SK-N-SH (cell line): ENCODE results near the gene CD3G. TPM values are rescaled to one million over a fixed set of nuclear protein-coding genes. Genes with fewer than 3 reads are reported as not detected.

Experiments
- CTCF ChIA-PET: fragments of 300-600, 350-600 bp; formaldehyde crosslinking; extraction: SDS; loops from one replicate; lab custom pipeline; 2021; lab: Yijun Ruan, JAX
- POLR2A ChIA-PET: fragments of 350-600 bp; sonication (Branson Sonifier 250); formaldehyde crosslinking; extraction: SDS; loops from one replicate; lab custom pipeline; 2020; ENCODE audit warnings: antibody characterized with exemption, inconsistent platforms; lab: Yijun Ruan, JAX
- DNase-seq: peaks from one replicate; pipeline ENCODE4 v3.0.0; 2012
- H2AFZ ChIP-seq: fragments of 200-600 bp; sonication (generic); 2 replicates; pipeline ENCODE4 v1.8.1; 2016; ENCODE audit warnings: antibody characterized with exemption, mild to moderate bottlenecking, low read depth
- H3F3A ChIP-seq: fragments of 200-600 bp; sonication (generic); replicated peaks from 2 replicates; pipeline ENCODE3; 2016; ENCODE audit warnings: antibody characterized with exemption, mild to moderate bottlenecking; ENCODE audit not compliant: insufficient read depth
- H3K27ac ChIP-seq, 2 experiments: fragments of 200-500 bp in 1 of 2; fragments of 200-600 bp in 1 of 2; sonication (Bioruptor generic) in 1 of 2; sonication (generic), shearing (Covaris generic) in 1 of 2; 2 replicates each; pipeline versions ENCODE4 v1.5.1 to v1.6.1; 2014 to 2016; ENCODE audit warnings: low read depth in 2 of 2, inconsistent platforms in 1 of 2, low read length in 1 of 2, mild to moderate bottlenecking in 1 of 2, mixed read lengths in 1 of 2
- H3K27me3 ChIP-seq: fragments of 200-600 bp; sonication (generic), shearing (Covaris generic); 2 replicates; pipeline ENCODE4 v1.6.1; 2016; ENCODE audit warnings: mixed run types; ENCODE audit not compliant: insufficient read depth
- H3K36me3 ChIP-seq, 2 experiments: fragments of 200-500 bp in 1 of 2; fragments of 200-600 bp in 1 of 2; sonication (Bioruptor generic) in 1 of 2; sonication (generic) in 1 of 2; replicated peaks in 1 of 2; 2 replicates each; pipeline versions ENCODE3 to v1.5.1; 2014 to 2016; ENCODE audit warnings: low read length in 1 of 2, mild to moderate bottlenecking in 1 of 2; ENCODE audit not compliant: insufficient read depth in 2 of 2, control insufficient read depth in 1 of 2
- H3K4me1 ChIP-seq, 2 experiments: fragments of 200-500 bp in 1 of 2; fragments of 200-600 bp in 1 of 2; sonication (Bioruptor generic) in 1 of 2; sonication (generic), shearing (Covaris generic) in 1 of 2; 2 replicates each; pipeline versions ENCODE4 v1.5.1 to v1.6.1; 2014 to 2016; ENCODE audit warnings: low read depth in 1 of 2, low read length in 1 of 2, mixed run types in 1 of 2; ENCODE audit not compliant: insufficient read depth in 2 of 2, control insufficient read depth in 1 of 2
- H3K4me2 ChIP-seq: fragments of 200-600 bp; sonication (generic), shearing (Covaris generic); 2 replicates; pipeline ENCODE4 v1.6.1; 2017; ENCODE audit warnings: mixed run types
- H3K4me3 ChIP-seq, 2 experiments: fragments of 200-500 bp in 1 of 2; fragments of 200-600 bp in 1 of 2; sonication (Bioruptor generic) in 1 of 2; sonication (generic), shearing (Covaris generic) in 1 of 2; 2 replicates each; pipeline versions ENCODE4 v1.5.1 to v1.8.1; 2014 to 2016; ENCODE audit warnings: low read depth in 2 of 2, inconsistent platforms in 1 of 2, low read length in 1 of 2, mild to moderate bottlenecking in 1 of 2, mixed read lengths in 1 of 2, moderate library complexity in 1 of 2
- H3K79me2 ChIP-seq: fragments of 200-600 bp; sonication (generic); 2 replicates; pipeline ENCODE4 v1.8.1; 2017; ENCODE audit warnings: mild to moderate bottlenecking; ENCODE audit not compliant: insufficient read depth
- H3K9ac ChIP-seq: fragments of 200-600 bp; sonication (generic); 2 replicates; pipeline ENCODE4 v1.6.1; 2017; ENCODE audit warnings: mixed run types
- H3K9me2 ChIP-seq: fragments of 200-600 bp; sonication (generic); 2 replicates; pipeline ENCODE4 v1.6.1; 2017; ENCODE audit warnings: mixed run types
- H3K9me3 ChIP-seq: fragments of 200-600 bp; sonication (generic); 2 replicates; pipeline ENCODE4 v1.6.1; 2017; ENCODE audit warnings: mixed run types, mild to moderate bottlenecking, moderate library complexity
- H4K20me1 ChIP-seq: fragments of 200-600 bp; sonication (generic); 2 replicates; pipeline ENCODE4 v1.6.1; 2017; ENCODE audit warnings: mild to moderate bottlenecking, mixed run types; ENCODE audit not compliant: insufficient read depth
- EP300 ChIP-seq, 2 experiments: IDR thresholded peaks; 2 replicates each; pipeline versions ENCODE4 v1.4.0 to v1.6.1; 2012; ENCODE audit warnings: borderline replicate concordance in 1 of 2, low read depth in 1 of 2, low read length in 1 of 2
- FOSL2 ChIP-seq: IDR thresholded peaks from 2 replicates; pipeline ENCODE4 v1.4.0; 2012; ENCODE audit warnings: low read depth, mild to moderate bottlenecking, moderate library complexity, borderline replicate concordance
- FOXJ3 ChIP-seq: sonication (generic); formaldehyde crosslinking; IDR thresholded peaks from 2 replicates; pipeline ENCODE4 v1.5.1; 2020; ENCODE audit warnings: mild to moderate bottlenecking, missing genetic modification reagents
- FOXM1 ChIP-seq: IDR thresholded peaks from 2 replicates; pipeline ENCODE4 v1.4.0; 2012; ENCODE audit warnings: low read depth, mild to moderate bottlenecking
- GABPA ChIP-seq: IDR thresholded peaks from 2 replicates; pipeline ENCODE4 v1.4.0; 2012; ENCODE audit warnings: low read depth, mild to moderate bottlenecking
- GATA2 ChIP-seq: sonication (generic); formaldehyde crosslinking; IDR thresholded peaks from 2 replicates; pipeline ENCODE4 v1.5.0; 2020; ENCODE audit warnings: mild to moderate bottlenecking, missing genetic modification reagents
- MEF2A ChIP-seq: IDR thresholded peaks from 2 replicates; pipeline ENCODE4 v1.4.0; 2012; ENCODE audit warnings: low read depth, borderline replicate concordance
- MXI1 ChIP-seq: IDR thresholded peaks from 2 replicates; pipeline ENCODE4 v1.6.1; 2012; ENCODE audit warnings: mild to moderate bottlenecking, low read depth, low read length, improper control_type of control experiment
- RCOR1 ChIP-seq: fragments of 150-350 bp; IDR thresholded peaks from 2 replicates; pipeline ENCODE4 v1.6.1; 2017; ENCODE audit warnings: antibody characterized with exemption, low read length
- RXRA ChIP-seq: IDR thresholded peaks from 2 replicates; pipeline ENCODE4 v1.4.0; 2012; ENCODE audit warnings: low read depth, mild to moderate bottlenecking, borderline replicate concordance
- TEAD4 ChIP-seq: IDR thresholded peaks from 2 replicates; pipeline ENCODE4 v1.4.0; 2012; ENCODE audit warnings: mild to moderate bottlenecking, borderline replicate concordance; ENCODE audit not compliant: insufficient read depth
- polyA plus RNA-seq, 3 experiments: library from polyadenylated mRNA; depleted of rRNA; stranded (reverse); fragments of >200 nt; gene quantifications; 2 replicates each; pipeline ENCODE4 v1.2.3, GENCODE V29; 2012
- TF ChIP-seq, protein P1 (sequence below): fragments of 200-600 bp; sonication (generic); IDR thresholded peaks from 2 replicates; pipeline ENCODE4 v1.6.1; 2017; ENCODE audit warnings: antibody characterized with exemption, mild to moderate bottlenecking, moderate library complexity
- TF ChIP-seq, protein P2 (sequence below): IDR thresholded peaks from 2 replicates; pipeline ENCODE4 v1.6.1; 2012; ENCODE audit warnings: mild to moderate bottlenecking, low read depth, low read length, moderate library complexity
- TF ChIP-seq, protein P3 (sequence below): IDR thresholded peaks from 2 replicates; pipeline ENCODE4 v1.4.0; 2012; ENCODE audit warnings: low read depth, borderline replicate concordance
- TF ChIP-seq, protein P4 (sequence below): IDR thresholded peaks from 2 replicates; pipeline ENCODE4 v1.4.0; 2012; ENCODE audit warnings: low read depth

The CD3G gene
- polyA plus RNA-seq, 1 of the 3 experiments (the other 2 are of a cell fraction) = not detected

DNA sequence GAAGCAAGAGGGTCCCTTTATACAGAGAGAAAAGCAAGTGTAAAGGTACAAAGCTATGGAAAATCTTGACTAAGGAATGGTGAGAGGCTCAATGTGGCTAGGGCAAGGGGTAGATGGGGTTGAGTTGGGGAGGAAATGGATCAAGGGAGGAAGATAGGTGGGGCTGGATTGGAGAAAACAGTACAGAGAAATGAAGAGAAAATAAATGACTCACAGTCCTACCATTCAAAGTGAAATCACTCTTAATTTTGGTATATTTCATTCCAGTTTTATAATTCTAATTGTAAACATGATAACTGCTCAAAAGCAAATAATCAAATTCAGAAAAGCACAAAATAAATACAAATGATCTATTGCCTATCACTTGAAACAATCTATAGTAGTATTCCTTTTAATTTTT is 31.8 kb downstream of the CD3G start:
- H2AFZ ChIP-seq = no peak overlapping the region
- TF ChIP-seq, protein P1, sequence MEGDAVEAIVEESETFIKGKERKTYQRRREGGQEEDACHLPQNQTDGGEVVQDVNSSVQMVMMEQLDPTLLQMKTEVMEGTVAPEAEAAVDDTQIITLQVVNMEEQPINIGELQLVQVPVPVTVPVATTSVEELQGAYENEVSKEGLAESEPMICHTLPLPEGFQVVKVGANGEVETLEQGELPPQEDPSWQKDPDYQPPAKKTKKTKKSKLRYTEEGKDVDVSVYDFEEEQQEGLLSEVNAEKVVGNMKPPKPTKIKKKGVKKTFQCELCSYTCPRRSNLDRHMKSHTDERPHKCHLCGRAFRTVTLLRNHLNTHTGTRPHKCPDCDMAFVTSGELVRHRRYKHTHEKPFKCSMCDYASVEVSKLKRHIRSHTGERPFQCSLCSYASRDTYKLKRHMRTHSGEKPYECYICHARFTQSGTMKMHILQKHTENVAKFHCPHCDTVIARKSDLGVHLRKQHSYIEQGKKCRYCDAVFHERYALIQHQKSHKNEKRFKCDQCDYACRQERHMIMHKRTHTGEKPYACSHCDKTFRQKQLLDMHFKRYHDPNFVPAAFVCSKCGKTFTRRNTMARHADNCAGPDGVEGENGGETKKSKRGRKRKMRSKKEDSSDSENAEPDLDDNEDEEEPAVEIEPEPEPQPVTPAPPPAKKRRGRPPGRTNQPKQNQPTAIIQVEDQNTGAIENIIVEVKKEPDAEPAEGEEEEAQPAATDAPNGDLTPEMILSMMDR = no peak
- TF ChIP-seq, protein P2, sequence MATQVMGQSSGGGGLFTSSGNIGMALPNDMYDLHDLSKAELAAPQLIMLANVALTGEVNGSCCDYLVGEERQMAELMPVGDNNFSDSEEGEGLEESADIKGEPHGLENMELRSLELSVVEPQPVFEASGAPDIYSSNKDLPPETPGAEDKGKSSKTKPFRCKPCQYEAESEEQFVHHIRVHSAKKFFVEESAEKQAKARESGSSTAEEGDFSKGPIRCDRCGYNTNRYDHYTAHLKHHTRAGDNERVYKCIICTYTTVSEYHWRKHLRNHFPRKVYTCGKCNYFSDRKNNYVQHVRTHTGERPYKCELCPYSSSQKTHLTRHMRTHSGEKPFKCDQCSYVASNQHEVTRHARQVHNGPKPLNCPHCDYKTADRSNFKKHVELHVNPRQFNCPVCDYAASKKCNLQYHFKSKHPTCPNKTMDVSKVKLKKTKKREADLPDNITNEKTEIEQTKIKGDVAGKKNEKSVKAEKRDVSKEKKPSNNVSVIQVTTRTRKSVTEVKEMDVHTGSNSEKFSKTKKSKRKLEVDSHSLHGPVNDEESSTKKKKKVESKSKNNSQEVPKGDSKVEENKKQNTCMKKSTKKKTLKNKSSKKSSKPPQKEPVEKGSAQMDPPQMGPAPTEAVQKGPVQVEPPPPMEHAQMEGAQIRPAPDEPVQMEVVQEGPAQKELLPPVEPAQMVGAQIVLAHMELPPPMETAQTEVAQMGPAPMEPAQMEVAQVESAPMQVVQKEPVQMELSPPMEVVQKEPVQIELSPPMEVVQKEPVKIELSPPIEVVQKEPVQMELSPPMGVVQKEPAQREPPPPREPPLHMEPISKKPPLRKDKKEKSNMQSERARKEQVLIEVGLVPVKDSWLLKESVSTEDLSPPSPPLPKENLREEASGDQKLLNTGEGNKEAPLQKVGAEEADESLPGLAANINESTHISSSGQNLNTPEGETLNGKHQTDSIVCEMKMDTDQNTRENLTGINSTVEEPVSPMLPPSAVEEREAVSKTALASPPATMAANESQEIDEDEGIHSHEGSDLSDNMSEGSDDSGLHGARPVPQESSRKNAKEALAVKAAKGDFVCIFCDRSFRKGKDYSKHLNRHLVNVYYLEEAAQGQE = no peak
- TF ChIP-seq, protein P3, sequence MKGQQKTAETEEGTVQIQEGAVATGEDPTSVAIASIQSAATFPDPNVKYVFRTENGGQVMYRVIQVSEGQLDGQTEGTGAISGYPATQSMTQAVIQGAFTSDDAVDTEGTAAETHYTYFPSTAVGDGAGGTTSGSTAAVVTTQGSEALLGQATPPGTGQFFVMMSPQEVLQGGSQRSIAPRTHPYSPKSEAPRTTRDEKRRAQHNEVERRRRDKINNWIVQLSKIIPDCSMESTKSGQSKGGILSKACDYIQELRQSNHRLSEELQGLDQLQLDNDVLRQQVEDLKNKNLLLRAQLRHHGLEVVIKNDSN = no peak
- no peak for TF ChIP-seq EP300 (IDR thresholded peaks at IDR 0.05; ENCODE audit: borderline replicate concordance in 1 of 2, low read depth in 1 of 2, low read length in 1 of 2)
- TF ChIP-seq, protein P4, sequence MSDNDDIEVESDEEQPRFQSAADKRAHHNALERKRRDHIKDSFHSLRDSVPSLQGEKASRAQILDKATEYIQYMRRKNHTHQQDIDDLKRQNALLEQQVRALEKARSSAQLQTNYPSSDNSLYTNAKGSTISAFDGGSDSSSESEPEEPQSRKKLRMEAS = no peak
- no peak for TF ChIP-seq TEAD4
- TF ChIP-seq GABPA = no peak
- no peak for TF ChIP-seq MEF2A
- TF ChIP-seq RCOR1 = no peak
- TF ChIP-seq RXRA = no peak
- no peak for TF ChIP-seq GATA2
- TF ChIP-seq FOXJ3 (CRISPR knock-in tag) = no peak
- no peak for TF ChIP-seq FOXM1
- no peak for TF ChIP-seq FOSL2
- no peak for TF ChIP-seq MXI1
- TF ChIP-seq, all 33 proteins: peak for 0
- Histone ChIP-seq H3K4me1 (no peaks in the 10 kb centered on the region), H3K9ac (no peak overlapping the region), H3K27me3 (no peaks in the 10 kb centered on the region), H3K36me3 (peaks cover 59 to 72% of the 10 kb centered on the region in 2 experiments), H3K4me2 (no peak overlapping the region), H3K4me3 (no peak overlapping the region), H3K9me3 (no peaks in the 10 kb centered on the region), H3K79me2 (no peaks in the 10 kb centered on the region), H4K20me1 (no peaks in the 10 kb centered on the region), H3K27ac (no peak overlapping the region), H3F3A (no peaks in the 10 kb centered on the region), H3K9me2 (no peaks in the 10 kb centered on the region)
- DNase-seq = no peak
- ChIA-PET POLR2A (no interaction called here), CTCF (no interaction called here)
